NOMO-1 (cell line): ENCODE data around the gene PTGFR.

Experiments
- DNase-seq, 2 experiments: peaks; one replicate each; lab custom pipeline; 2025; ENCODE audit not compliant: unreplicated experiment in 2 of 2; lab: John Stamatoyannopoulos, UW

PTGFR gene

GRCh38 chr1:78519446-78519845 is 28.7 kb downstream of the PTGFR start:
- DNase-seq: no peak

DNA sequence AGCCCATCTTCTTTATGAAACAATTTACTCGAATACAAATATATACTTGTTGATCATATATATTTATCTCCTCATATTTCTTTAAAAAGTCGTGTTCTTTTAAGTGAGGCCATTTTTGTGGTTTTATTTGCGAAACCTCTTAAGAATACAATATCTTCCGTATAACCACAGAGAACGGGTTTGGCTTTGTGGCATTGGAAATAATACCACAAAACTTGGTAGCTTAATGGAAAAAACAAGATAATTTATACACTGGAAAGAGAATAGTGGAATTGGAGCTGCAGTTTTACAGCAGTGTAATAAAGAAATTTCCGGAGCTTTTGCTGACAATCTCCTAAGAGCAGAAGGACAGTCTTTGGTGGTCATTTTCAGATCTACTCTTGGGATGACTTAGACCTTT is 29.4 kb downstream of the PTGFR start:
- peak in 1 of 2 experiments; percentile 7 for DNase-seq

GRCh38 chr1:78520843-78521242 is 30.1 kb downstream of the PTGFR start:
- DNase-seq: no peak

GRCh38 chr1:78522136-78522535 is 31.4 kb downstream of the PTGFR start:
- no peak for DNase-seq

- no peak for DNase-seq
Observed at GRCh38 chr1:78526496-78526895, 35.7 kb downstream of the PTGFR start.

DNA sequence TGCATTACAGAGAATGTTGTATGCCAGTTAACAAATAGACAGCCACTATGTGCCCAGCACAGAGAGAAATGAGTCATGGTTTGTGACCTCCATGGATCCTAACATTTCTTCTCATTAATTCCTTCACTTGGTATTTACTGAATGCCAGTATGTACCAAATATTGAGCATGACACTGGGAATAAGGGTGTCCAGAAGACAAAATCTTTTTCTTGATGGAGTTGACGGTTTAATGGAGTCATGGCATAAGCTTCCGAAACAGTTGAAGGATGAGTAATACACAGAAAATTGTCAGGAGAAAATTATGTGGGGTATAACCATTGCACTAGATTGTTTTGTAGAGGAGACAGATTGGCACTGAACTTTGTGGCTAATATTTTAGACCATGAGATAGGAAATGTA is 36.9 kb downstream of the PTGFR start:
- DNase-seq: no peak

GRCh38 chr1:78533527-78533926 is 42.8 kb downstream of the PTGFR start:
- DNase-seq: no peak

DNA sequence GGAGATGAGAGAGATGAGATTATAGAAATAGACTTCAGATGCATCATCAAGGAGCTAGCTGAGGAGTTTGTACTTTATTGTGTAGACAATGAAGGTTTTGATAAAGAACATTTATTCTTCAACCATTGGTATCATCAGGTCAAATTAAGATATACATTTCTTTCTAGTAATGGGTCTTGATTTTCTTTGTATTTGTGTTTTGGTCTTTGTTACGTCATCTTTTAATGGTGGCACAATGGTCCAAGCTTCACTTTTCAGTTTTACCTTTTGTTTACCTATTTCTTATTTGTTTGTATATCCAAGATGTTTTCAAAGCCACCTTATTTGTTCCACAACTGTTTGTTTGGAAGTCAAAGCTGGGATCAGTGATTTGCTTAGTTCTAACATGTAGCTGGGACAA is 44.5 kb downstream of the PTGFR start:
- DNase-seq: no peak

GRCh38 chr1:78536427-78536826 is 45.7 kb downstream of the PTGFR start:
- DNase-seq: no peak

- DNase-seq: no peak
Observed at GRCh38 chr1:78540048-78540447, 49.3 kb downstream of the PTGFR start.

DNA sequence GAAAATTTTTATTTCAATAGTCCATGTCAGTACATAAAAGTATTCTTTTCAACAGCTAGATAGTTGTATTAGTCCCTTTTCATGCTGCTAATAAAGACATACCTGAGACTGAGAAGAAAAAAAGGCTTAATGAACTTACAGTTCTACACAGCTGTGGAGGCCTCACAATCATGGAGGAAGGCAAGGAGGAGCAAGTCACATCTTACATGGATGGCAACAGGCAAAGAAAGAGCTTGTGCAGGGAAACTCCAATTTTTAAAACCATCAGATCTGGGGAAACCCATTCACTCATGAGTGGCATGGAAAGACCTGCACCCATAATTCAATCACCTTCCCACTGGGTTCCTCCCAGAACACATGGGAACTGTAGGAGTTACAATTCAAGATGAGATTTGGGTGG is 50.7 kb downstream of the PTGFR start:
- no peak for DNase-seq

- no peak for DNase-seq
Observed at GRCh38 chr1:78543941-78544643, 53.3 kb downstream of the PTGFR start.

DNA sequence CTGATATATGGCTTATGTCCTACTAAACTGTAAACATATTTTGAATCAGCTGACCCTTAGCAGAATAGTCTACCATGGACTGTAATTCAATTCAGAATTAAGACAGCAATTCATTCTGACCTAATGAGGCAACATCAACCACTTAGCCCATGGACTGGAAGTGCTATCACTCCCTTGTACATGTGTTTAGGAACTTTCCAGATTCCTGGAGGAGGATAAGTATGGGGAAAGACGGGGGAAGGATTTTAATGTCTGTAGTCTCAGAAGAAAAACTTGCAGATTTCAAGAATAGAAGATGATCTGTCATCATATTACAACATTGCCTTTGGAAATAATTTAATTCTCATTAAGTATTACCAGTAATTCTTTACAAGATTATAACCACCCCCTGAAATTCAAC is 56.3 kb downstream of the PTGFR start:
- no peak for DNase-seq

- no peak for DNase-seq
Observed at GRCh38 chr1:78549331-78549730, 58.6 kb downstream of the PTGFR start.

DNA sequence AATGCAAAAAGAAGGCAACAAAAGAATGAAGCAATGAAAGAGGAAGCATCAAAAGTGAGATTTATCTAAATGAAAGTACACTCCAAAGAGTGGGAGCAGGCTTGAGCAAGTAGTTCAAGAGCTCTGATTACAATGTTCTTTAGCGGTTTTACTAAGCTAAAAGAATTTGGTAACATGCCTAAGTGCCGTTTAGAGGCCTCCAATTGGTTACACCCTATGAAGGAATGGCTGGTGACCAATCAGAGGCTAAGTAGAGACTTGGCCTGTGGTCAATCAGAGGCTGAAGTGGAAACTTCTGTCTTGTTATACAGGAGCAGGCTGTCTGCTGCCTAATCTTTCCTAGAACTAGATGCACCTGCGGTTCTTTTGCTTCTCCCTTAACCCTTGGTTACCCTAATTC is 59.1 kb downstream of the PTGFR start:
- DNase-seq: no peak

DNA sequence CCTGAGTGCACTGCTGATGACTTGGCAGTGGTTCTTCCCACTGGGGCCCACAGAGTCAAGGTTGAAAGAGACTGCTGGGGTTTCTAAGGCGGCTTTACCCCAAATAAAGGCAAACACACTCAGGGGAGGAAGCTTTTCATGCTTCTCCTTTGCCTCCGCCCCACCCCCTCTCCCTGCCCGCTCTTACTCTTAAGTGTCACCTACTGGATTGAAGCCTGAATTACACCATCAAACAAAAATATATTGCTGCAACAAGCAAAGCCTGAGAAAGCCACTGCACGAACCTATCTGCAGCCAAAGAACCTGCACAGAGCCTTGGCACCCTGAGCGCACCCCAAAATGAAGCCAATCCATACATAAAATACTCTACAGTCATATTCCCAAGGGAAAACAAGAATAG is 63.1 kb downstream of the PTGFR start:
- DNase-seq: peak; percentile 2 to 7

DNA sequence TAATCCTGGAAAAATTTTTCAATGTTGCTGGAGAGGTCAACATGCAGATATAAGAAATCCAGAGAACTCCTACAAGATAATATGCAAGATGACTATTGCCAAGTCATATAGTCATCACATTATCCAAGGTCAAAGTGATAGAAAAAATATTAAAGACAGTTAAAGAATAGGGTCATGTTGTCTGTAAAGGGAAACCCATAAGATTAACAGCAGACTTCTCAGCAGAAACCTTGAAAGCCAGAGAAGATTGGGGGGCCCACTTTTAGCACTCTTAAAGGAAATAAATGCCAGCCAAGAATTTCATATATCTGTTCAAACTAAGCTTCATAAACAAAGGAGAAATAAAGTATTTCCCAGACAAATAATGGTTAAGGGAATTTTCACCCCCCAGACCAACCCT is 64.1 kb downstream of the PTGFR start:
- no peak for DNase-seq

- DNase-seq: no peak
Observed at GRCh38 chr1:78559680-78560079, 68.9 kb downstream of the PTGFR start.

GRCh38 chr1:78560811-78561210 is 70.0 kb downstream of the PTGFR start:
- no peak for DNase-seq

GRCh38 chr1:78561856-78562255 is 71.1 kb downstream of the PTGFR start:
- peak; percentile 62 to 81 for DNase-seq

DNA sequence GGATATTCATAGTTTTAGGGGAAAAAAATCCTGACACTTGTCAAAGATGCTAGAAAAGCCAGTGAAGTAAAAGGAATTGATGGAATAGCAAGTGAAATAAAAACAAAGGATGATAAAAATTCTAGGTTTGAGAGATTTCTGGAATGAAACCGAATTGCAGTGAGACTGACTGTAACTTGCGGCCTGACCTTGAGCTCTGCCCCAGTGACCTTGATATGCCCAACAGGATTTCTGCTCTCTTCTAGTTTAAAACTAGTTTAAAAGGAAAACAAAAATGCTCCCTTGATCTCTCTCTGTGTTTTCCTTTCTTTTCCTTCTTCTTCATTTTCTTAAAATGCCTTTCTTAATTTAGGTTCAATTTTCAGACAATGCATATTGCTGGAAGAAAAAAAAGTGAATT is 74.6 kb downstream of the PTGFR start:
- no peak for DNase-seq

DNA sequence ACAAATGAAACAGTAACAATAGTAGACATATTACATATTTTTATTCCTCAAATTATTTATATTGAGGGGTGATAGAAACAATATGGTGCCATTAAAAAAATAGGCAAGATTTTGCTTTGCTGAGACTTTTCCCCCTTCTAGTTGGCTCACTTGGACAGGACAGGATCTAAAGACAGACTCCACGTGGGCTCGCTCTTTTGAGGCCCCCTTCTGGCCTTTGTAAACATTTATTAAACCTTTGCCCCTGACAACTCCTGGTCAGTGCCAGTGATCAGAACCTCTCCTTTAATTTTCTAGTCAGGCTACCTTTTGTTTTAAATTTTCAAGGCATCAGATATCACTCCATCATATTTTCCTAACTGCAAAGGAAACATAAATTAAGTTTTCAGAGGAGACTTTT is 79.8 kb downstream of the PTGFR start:
- no peak for DNase-seq
